ENCODE measurements around the gene KCNMB4.

KCNMB4 gene

DNA sequence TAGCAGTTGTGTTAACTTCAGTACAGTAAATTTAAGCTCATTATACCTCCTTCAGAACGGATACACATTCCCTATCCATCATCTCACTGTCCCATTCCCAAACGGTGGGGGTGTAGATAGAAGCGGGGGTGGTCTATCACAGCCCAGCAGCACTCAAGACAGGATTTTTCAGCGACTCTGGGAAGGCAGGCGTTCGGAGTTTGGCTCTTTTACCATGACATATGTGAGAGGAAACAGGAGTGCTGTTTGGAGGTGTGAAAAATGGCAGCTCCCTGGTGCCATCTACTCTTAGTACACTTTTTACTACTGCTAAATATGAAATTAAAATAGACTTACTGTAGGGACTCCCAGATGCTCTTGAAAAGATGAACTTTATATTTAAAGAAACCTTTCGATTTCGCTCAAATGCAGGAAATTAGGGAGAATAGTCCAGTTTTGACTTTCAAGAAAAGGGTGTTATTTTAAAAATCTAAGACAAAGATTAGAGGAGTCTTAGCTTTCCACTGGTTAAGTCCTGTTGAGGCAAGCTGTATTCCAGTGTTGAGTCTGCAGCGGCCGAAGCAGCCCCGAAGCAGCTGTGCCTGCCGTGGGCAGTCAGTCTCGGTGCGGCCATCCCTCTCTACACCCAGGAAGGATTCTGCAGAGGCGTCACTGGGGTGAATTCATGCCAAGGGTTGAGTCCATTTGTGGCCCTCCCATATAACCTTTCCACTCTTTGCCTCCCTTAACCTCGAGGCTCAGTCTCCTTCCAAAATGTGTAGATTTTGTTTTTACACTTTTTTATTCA, 42.1 kb downstream of the KCNMB4 start:
- TF ChIP-seq POLR2A (IDR thresholded peaks at IDR 0.05; ENCODE audit: extremely low read depth, insufficient read length), result no peak
- TF ChIP-seq, protein P1, sequence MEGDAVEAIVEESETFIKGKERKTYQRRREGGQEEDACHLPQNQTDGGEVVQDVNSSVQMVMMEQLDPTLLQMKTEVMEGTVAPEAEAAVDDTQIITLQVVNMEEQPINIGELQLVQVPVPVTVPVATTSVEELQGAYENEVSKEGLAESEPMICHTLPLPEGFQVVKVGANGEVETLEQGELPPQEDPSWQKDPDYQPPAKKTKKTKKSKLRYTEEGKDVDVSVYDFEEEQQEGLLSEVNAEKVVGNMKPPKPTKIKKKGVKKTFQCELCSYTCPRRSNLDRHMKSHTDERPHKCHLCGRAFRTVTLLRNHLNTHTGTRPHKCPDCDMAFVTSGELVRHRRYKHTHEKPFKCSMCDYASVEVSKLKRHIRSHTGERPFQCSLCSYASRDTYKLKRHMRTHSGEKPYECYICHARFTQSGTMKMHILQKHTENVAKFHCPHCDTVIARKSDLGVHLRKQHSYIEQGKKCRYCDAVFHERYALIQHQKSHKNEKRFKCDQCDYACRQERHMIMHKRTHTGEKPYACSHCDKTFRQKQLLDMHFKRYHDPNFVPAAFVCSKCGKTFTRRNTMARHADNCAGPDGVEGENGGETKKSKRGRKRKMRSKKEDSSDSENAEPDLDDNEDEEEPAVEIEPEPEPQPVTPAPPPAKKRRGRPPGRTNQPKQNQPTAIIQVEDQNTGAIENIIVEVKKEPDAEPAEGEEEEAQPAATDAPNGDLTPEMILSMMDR (IDR thresholded peaks at IDR 0.05; ENCODE audit: low read depth, low read length), result no peak

DNA sequence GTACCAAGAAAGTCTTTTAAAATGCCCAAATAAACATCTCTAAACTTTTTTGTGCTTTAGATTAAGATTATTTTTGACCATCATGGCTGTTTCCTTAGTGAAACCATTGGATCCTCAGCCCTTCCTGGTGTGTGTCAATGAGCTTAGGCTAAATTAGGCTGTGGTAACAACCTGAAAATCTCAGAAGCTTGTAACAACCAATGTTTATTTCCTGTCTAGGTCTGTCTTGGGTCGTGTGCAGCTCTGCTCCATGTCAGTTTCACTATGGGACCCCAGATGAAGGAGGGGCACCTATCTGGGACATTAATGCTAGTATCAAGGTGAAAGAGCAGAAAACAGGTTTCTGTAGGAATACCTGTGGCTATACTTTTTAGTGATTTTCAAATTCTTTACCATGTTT, 49.9 kb downstream of the KCNMB4 start:
- H3K4me3 ChIP-seq (ENCODE audit: low read depth, low read length), result no peak overlapping the region
- TF ChIP-seq, protein P1 (IDR thresholded peaks at IDR 0.05; ENCODE audit: low read depth, low read length), result no peak
- no peak for TF ChIP-seq POLR2A (IDR thresholded peaks at IDR 0.05; ENCODE audit: extremely low read depth, insufficient read length)
- TF ChIP-seq, protein P2, sequence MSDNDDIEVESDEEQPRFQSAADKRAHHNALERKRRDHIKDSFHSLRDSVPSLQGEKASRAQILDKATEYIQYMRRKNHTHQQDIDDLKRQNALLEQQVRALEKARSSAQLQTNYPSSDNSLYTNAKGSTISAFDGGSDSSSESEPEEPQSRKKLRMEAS (IDR thresholded peaks at IDR 0.05; ENCODE audit: low read depth, low read length), result no peak
- TF ChIP-seq MYC (IDR thresholded peaks at IDR 0.05; ENCODE audit: low read depth, low read length), result no peak
- no peak for DNase-seq (ENCODE audit: low read depth)

More for the DNA sequence above, 42.1 kb downstream of the KCNMB4 start:
- no peak for DNase-seq (ENCODE audit: low read depth)
- H3K4me3 ChIP-seq (ENCODE audit: low read depth, low read length), result no peak overlapping the region

DNA sequence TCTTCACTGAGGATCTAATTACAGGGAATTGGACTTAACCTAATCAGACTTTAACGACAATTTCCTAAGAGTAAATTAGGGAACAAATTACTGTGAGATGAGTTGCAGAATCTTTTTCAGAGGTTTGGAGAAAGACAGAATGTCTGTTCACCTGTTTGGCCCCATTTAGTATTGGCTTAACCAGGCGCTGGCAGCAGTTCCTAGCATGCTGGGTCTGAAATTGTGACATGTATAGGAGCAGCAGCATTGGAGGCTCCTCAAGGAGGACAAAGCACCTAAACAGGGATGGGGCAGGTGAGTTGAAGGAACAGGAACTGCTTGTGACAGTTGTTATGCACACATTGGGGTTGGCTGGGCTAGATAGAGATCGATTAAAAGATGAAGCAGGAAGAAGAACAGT, 51.0 kb downstream of the KCNMB4 start:
- TF ChIP-seq POLR2A (IDR thresholded peaks at IDR 0.05; ENCODE audit: extremely low read depth, insufficient read length) (no peak), MYC (IDR thresholded peaks at IDR 0.05; ENCODE audit: low read depth, low read length) (no peak)
- H3K4me3 ChIP-seq (ENCODE audit: low read depth, low read length), result no peak overlapping the region
- DNase-seq (ENCODE audit: low read depth), result no peak

DNA sequence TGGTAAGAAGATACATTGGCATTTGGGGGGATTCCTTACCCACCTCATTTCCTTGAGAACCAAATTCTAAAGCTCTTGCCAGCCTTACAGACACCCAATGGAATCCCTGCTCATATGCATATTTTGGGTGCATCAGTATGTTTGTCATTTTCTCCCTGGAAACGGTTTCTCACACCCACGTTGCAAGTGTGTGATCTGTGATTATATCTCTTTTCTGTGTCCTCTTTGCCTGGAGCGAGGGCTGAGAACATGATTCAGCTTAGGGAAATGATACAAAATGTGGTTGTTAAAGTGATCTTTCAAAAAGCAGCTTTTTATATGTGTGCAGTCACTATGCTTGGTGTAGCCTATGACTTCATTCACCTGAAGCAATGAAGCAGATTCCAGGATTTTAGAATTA, 52.0 kb downstream of the KCNMB4 start:
- DNase-seq (ENCODE audit: low read depth), result no peak
- H3K4me3 ChIP-seq (ENCODE audit: low read depth, low read length), result no peak overlapping the region
- TF ChIP-seq, protein P1 (IDR thresholded peaks at IDR 0.05; ENCODE audit: low read depth, low read length), result no peak
- TF ChIP-seq MYC (IDR thresholded peaks at IDR 0.05; ENCODE audit: low read depth, low read length) (no peak), POLR2A (IDR thresholded peaks at IDR 0.05; ENCODE audit: extremely low read depth, insufficient read length) (no peak)
- TF ChIP-seq, protein P2 (IDR thresholded peaks at IDR 0.05; ENCODE audit: low read depth, low read length), result no peak

DNA sequence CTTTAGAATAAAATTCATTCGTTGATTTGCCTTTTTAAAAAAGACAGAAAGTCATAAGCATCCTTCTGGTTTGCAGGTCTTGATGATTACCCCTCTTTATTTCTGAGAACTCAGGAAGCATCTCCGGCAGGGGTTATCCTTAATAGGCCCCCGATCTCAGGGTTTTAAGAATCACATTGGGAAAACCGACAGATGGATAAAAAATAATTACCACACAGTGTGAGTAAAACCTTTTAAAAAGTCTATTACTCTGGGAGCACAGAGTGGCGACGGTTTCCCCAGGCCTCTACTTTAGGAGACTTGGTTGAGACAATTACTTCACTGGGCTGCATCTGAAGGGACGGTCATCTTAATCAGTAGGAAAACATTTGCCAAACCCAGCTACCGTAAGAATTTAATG, 56.5 kb downstream of the KCNMB4 start:
- H3K4me3 ChIP-seq (ENCODE audit: low read depth, low read length), result no peak overlapping the region
- DNase-seq (ENCODE audit: low read depth), result no peak
- TF ChIP-seq, protein P2 (IDR thresholded peaks at IDR 0.05; ENCODE audit: low read depth, low read length), result no peak

DNA sequence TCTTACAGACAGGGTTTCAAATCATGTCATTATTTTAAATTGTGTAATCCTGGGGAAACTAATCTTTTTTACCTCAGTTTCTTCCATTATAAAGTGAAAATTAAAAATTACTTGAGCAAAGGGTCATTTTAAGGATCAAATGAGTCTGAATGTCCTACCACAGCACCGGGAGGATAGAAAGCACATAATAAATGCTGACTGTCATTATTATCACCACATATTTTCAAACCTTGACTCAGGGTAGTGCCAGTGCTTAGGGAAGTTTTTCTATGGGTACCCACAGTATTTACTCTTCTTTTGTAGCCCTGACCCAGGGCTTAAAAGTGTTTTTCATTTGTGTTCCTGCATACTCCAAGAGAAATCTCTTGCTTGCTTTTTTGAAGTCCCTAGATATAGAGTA, 60.5 kb downstream of the KCNMB4 start:
- H3K4me3 ChIP-seq (ENCODE audit: low read depth, low read length), result no peak overlapping the region
- DNase-seq (ENCODE audit: low read depth), result no peak
- TF ChIP-seq MYC (IDR thresholded peaks at IDR 0.05; ENCODE audit: low read depth, low read length) (no peak), POLR2A (IDR thresholded peaks at IDR 0.05; ENCODE audit: extremely low read depth, insufficient read length) (no peak)
- TF ChIP-seq, protein P1 (IDR thresholded peaks at IDR 0.05; ENCODE audit: low read depth, low read length), result no peak
- TF ChIP-seq, protein P2 (IDR thresholded peaks at IDR 0.05; ENCODE audit: low read depth, low read length), result no peak

DNA sequence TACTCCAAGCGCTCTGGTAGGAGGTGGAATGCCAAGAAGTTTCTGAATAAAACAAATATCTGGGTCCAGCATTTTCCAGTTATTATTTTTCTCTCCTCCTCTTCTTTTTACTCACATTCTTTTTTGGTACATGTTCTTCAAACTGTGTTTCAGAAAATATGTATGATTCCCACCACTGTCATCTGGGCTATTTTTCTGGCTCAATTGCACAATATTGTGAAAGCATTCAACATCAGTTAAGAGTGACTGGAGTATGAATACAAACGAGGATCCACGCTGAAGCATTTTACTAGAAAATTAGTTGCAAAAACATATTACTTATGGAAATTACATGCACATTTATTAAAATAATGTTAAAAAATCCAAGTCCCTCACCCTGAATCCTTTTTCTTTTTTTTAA, 61.5 kb downstream of the KCNMB4 start:
- no peak for TF ChIP-seq POLR2A (IDR thresholded peaks at IDR 0.05; ENCODE audit: extremely low read depth, insufficient read length)
- TF ChIP-seq, protein P2 (IDR thresholded peaks at IDR 0.05; ENCODE audit: low read depth, low read length), result no peak
- no peak for TF ChIP-seq MYC (IDR thresholded peaks at IDR 0.05; ENCODE audit: low read depth, low read length)
- TF ChIP-seq, protein P1 (IDR thresholded peaks at IDR 0.05; ENCODE audit: low read depth, low read length), result no peak
- no peak for DNase-seq (ENCODE audit: low read depth)
- no peak overlapping the region for H3K4me3 ChIP-seq (ENCODE audit: low read depth, low read length)
